ENCODE data around the gene ARHGEF40.

The ARHGEF40 gene

GRCh38 chr14:21025371-21026273 is 44.5 kb upstream of the ARHGEF40 start:
- peak overlapping the region; percentile 53 for H3K4me3 ChIP-seq (replicated peaks; ENCODE audit: insufficient read depth, low read length)
- DNase-seq (ENCODE audit: low read depth in 1 of 2, low spot score in 1 of 2), result no peak
- TF ChIP-seq GABPA (IDR thresholded peaks at IDR 0.05; ENCODE audit: low read depth) (no peak), CTCF (IDR thresholded peaks at IDR 0.05; ENCODE audit: insufficient read depth, low read length) (no peak), SPI1 (IDR thresholded peaks at IDR 0.05; ENCODE audit: borderline replicate concordance, low read depth) (no peak), REST (IDR thresholded peaks at IDR 0.05; ENCODE audit: insufficient replicate concordance, low read depth) (no peak)
- no peak overlapping the region for H3K27ac ChIP-seq (replicated peaks)
- peaks cover 19% of the 10 kb centered on the region for H3K27me3 ChIP-seq (ENCODE audit: insufficient read depth, poor library complexity, severe bottlenecking)

GRCh38 chr14:21026274-21026987 is 43.7 kb upstream of the ARHGEF40 start:
- no peak for DNase-seq (ENCODE audit: low read depth in 1 of 2, low spot score in 1 of 2)
- Histone ChIP-seq H3K27me3 (ENCODE audit: insufficient read depth, poor library complexity, severe bottlenecking) (peaks cover 19% of the 10 kb centered on the region), H3K27ac (replicated peaks) (no peak overlapping the region), H3K4me3 (replicated peaks; ENCODE audit: insufficient read depth, low read length) (no peak overlapping the region)
- TF ChIP-seq GABPA (IDR thresholded peaks at IDR 0.05; ENCODE audit: low read depth), result no peak
- TF ChIP-seq REST (IDR thresholded peaks at IDR 0.05; ENCODE audit: insufficient replicate concordance, low read depth), result no peak
- no peak for TF ChIP-seq SPI1 (IDR thresholded peaks at IDR 0.05; ENCODE audit: borderline replicate concordance, low read depth)
- TF ChIP-seq CTCF (IDR thresholded peaks at IDR 0.05; ENCODE audit: insufficient read depth, low read length), result no peak
- TF ChIP-seq POLR2AphosphoS5 (IDR thresholded peaks at IDR 0.05; ENCODE audit: low read depth), result no peak

GRCh38 chr14:21026988-21027315 is 43.2 kb upstream of the ARHGEF40 start:
- Histone ChIP-seq H3K4me3 (replicated peaks; ENCODE audit: insufficient read depth, low read length) (no peak overlapping the region), H3K27me3 (ENCODE audit: insufficient read depth, poor library complexity, severe bottlenecking) (peaks cover 19% of the 10 kb centered on the region), H3K27ac (replicated peaks) (no peak overlapping the region)
- TF ChIP-seq CTCF (IDR thresholded peaks at IDR 0.05; ENCODE audit: insufficient read depth, low read length) (no peak), GABPA (IDR thresholded peaks at IDR 0.05; ENCODE audit: low read depth) (no peak)
- DNase-seq (ENCODE audit: low read depth in 1 of 2, low spot score in 1 of 2), result no peak

Data from HL-60 (cell line).